Gastroesophageal sphincter (tissue), 3 donors: ENCODE data around the gene HSPA14.

ENCODE experiments used
- CTCF ChIP-seq, 4 experiments: fragments of 200-600 bp in 2 of 4; fragments of 450-650 bp in 2 of 4; sonication (generic) in 1 of 4; IDR thresholded peaks; one replicate each; pipeline ENCODE4 v1.5.1; 2017 to 2019; ENCODE audit warnings: antibody characterized with exemption in 4 of 4, mild to moderate bottlenecking in 2 of 4, moderate library complexity in 2 of 4
- EP300 ChIP-seq: sonication (generic); formaldehyde crosslinking; IDR thresholded peaks from one replicate; pipeline ENCODE4 v1.6.1; 2017; ENCODE audit warnings: antibody characterized with exemption, mild to moderate bottlenecking
- POLR2A ChIP-seq, 2 donors: fragments of 450-650 bp; IDR thresholded peaks; one replicate each; pipeline ENCODE4 v1.6.1; 2017; ENCODE audit warnings: antibody characterized with exemption in 2 of 2, mild to moderate bottlenecking in 2 of 2, moderate library complexity in 1 of 2
- POLR2AphosphoS5 ChIP-seq: sonication (generic); formaldehyde crosslinking; IDR thresholded peaks from one replicate; pipeline ENCODE4 v1.6.1; 2017; ENCODE audit warnings: antibody characterized with exemption

GRCh38 chr10:14806318-14806717 is 31.8 kb upstream of the HSPA14 start:
- TF ChIP-seq CTCF (IDR thresholded peaks at IDR 0.05) (no peak), POLR2AphosphoS5 (no peak), EP300 (no peak), POLR2A (IDR thresholded peaks at IDR 0.05) (no peak)
